Measurements from ENCODE around the gene ASB10. TPM values are rescaled to one million over a fixed set of nuclear protein-coding genes. Genes with fewer than 3 reads are reported as not detected.

ASB10 gene
- polyA plus RNA-seq, 3 donors = not detected

GRCh38 chr7:151161757-151162156 is 25.3 kb downstream of the ASB10 start:
- Mint-ChIP-seq H3K36me3 (peaks cover 0 to 5% of the 10 kb centered on the region in 2 donors), H3K27ac (no peak overlapping the region), H3K4me1 (peaks cover 5% of the 10 kb centered on the region), H3K9me3 (peaks cover 0 to 8% (median 4%) of the 10 kb centered on the region in 7 donors), H3K4me3 (no peak overlapping the region), H3K27me3 (ENCODE audit: low read depth in 3 of 3) (peaks cover 2 to 15% (median 15%) of the 10 kb centered on the region in 3 donors)
- TF ChIP-seq CTCF (IDR thresholded peaks at IDR 0.05) = no peak
- no peaks in the 10 kb centered on the region for H4K20me1 ChIP-seq (ENCODE audit: insufficient read depth, low read length)
- peaks cover 39 to 58% of the 10 kb centered on the region in 2 donors for H3K27me3 ChIP-seq (ENCODE audit: control insufficient read depth in 2 of 2, insufficient read depth in 2 of 2, low read length in 2 of 2)
- intact Hi-C loops (cut with micrococcal nuclease) = loop anchor here in 1 of 2 donors (10.0 kb wide), 1 partner anchor 143 kb away; no protein-coding TSS in a partner anchor
- H3K4me2 ChIP-seq (replicated peaks; ENCODE audit: extremely low read depth, low read length, poor library complexity, severe bottlenecking) = no peak overlapping the region
- no peak overlapping the region for H2AFZ ChIP-seq (ENCODE audit: insufficient read depth, low read depth, low read length, poor library complexity, severe bottlenecking)
- H3K4me3 ChIP-seq (replicated peaks in 1 of 3; ENCODE audit: low read depth in 2 of 3, low read length in 3 of 3) = no peak overlapping the region
- peaks cover 3 to 4% of the 10 kb centered on the region in 2 donors for H3K4me1 ChIP-seq (ENCODE audit: control insufficient read depth in 1 of 2, insufficient read depth in 2 of 2, low read length in 2 of 2)
- no CpG with 5 or more reads among the region's 1 CpG for WGBS (ENCODE audit: insufficient coverage)
- H3K9me3 ChIP-seq (replicated peaks in 1 of 2; ENCODE audit: control insufficient read depth in 1 of 2, insufficient read depth in 1 of 2, low read length in 2 of 2) = peaks cover 0 to 8% of the 10 kb centered on the region in 2 donors
- H3K27ac ChIP-seq (ENCODE audit: low read depth in 1 of 2, low read length in 2 of 2) = no peak overlapping the region
- no peaks in the 10 kb centered on the region for H3K79me2 ChIP-seq (ENCODE audit: insufficient read depth, low read length)
- DNase-seq = no peak
- H3K36me3 ChIP-seq (replicated peaks in 1 of 2; ENCODE audit: control insufficient read depth in 1 of 2, insufficient read depth in 2 of 2, low read length in 2 of 2) = no peaks in the 10 kb centered on the region
- H3K9ac ChIP-seq (ENCODE audit: insufficient read depth, low read length, poor library complexity, severe bottlenecking) = no peak overlapping the region

- Histone ChIP-seq H3K27ac (ENCODE audit: low read depth in 1 of 2, low read length in 2 of 2) (no peak overlapping the region), H3K27me3 (ENCODE audit: control insufficient read depth in 2 of 2, insufficient read depth in 2 of 2, low read length in 2 of 2) (peaks cover 10 to 21% of the 10 kb centered on the region in 2 donors), H3K4me2 (replicated peaks; ENCODE audit: extremely low read depth, low read length, poor library complexity, severe bottlenecking) (no peak overlapping the region), H3K4me1 (ENCODE audit: control insufficient read depth in 1 of 2, insufficient read depth in 2 of 2, low read length in 2 of 2) (no peaks in the 10 kb centered on the region), H4K20me1 (ENCODE audit: insufficient read depth, low read length) (no peaks in the 10 kb centered on the region), H3K79me2 (ENCODE audit: insufficient read depth, low read length) (no peaks in the 10 kb centered on the region), H3K4me3 (replicated peaks in 1 of 3; ENCODE audit: low read depth in 2 of 3, low read length in 3 of 3) (no peak overlapping the region), H2AFZ (ENCODE audit: insufficient read depth, low read depth, low read length, poor library complexity, severe bottlenecking) (no peak overlapping the region), H3K9ac (ENCODE audit: insufficient read depth, low read length, poor library complexity, severe bottlenecking) (no peak overlapping the region), H3K9me3 (replicated peaks in 1 of 2; ENCODE audit: control insufficient read depth in 1 of 2, insufficient read depth in 1 of 2, low read length in 2 of 2) (no peaks in the 10 kb centered on the region), H3K36me3 (replicated peaks in 1 of 2; ENCODE audit: control insufficient read depth in 1 of 2, insufficient read depth in 2 of 2, low read length in 2 of 2) (no peaks in the 10 kb centered on the region)
- no peak overlapping the region for H3K4me3 Mint-ChIP-seq
- 95% methylated on average over 3 of the region's 7 CpGs for WGBS (ENCODE audit: insufficient coverage)
- H3K4me1 Mint-ChIP-seq = no peaks in the 10 kb centered on the region
- H3K27me3 Mint-ChIP-seq (ENCODE audit: low read depth in 3 of 3) = peaks cover 7 to 29% (median 23%) of the 10 kb centered on the region in 3 donors
- H3K36me3 Mint-ChIP-seq = no peaks in the 10 kb centered on the region
- no peaks in the 10 kb centered on the region for H3K9me3 Mint-ChIP-seq
- TF ChIP-seq CTCF (IDR thresholded peaks at IDR 0.05) = no peak
- H3K27ac Mint-ChIP-seq = no peak overlapping the region
- intact Hi-C loops (cut with micrococcal nuclease) = no loop called here
- no peak for DNase-seq
Measured at GRCh38 chr7:151157645-151158329, 29.3 kb downstream of the ASB10 start.

Data from CD14-positive monocyte (primary cell).